ENCODE results near the gene SMYD3.
"Not testable (repeated sequence)": the region's sequence is repeated elsewhere in the genome, so short reads cannot be mapped to it uniquely, and the experiment has no call there.

The SMYD3 gene

GRCh38 chr1:246083416-246083815 lies 423.7 kb downstream of the SMYD3 start:
- DNase-seq = no peak

DNA sequence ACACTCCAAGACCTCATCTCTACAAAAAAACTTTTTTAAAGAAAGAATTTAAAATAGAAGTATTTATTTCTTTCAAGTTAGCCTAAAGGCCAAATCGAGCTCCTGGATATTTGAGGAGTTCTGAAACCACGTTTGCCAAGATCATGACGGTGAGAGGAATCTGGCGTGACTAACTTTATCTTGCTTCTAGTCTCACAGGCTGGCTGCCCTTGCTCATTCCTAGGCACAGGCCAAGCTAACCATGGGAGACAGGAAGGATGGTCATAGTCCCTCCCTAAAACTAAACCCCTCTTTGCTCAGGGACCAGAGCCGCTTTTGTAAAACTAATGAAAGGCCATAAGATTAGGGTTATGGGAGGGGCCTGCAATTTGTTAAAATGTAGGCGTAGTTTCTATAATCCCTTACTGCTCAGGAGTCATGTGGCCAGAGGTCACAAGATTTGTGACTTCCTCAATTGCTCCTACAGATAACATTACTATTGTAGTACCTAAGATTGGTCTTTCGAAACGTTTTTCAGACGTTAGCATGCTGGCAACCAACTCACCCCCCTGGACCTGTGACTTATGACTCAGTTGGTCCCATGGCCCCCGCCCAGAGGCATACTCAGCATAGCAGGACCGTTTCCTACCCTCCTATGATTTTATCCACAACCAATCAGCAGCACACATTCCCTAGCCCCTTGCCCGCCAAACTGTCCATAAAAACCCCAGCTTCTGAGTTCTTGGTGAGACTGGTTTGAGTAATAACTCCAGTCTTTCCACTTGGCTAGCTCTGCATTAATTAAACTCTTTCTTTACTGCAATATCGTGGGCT lies 425.0 kb downstream of the SMYD3 start:
- DNase-seq = no peak

GRCh38 chr1:246081138-246081702 lies 425.9 kb downstream of the SMYD3 start:
- DNase-seq = no peak

- DNase-seq = no peak
Measured at GRCh38 chr1:246080031-246080430, 427.0 kb downstream of the SMYD3 start.

DNA sequence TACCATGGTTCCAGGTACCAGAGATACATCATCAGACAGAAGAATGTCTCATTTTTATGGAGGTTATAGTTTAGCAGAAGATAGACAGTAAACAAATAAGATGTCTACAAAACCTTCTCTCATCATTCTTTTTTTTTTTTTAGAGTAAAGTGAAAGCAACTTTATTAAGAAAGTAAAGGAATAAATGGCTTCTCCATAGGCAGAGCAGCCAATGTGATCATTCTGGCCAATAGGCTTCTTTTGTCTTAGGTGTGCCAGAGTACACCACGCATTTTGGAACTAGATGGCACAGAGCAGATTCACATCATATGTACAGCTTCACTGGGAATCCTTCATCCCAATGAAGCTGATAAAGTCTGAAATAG lies 428.2 kb downstream of the SMYD3 start:
- DNase-seq = no peak

GRCh38 chr1:246078126-246078887 lies 428.8 kb downstream of the SMYD3 start:
- DNase-seq = no peak

GRCh38 chr1:246077476-246077875 lies 429.6 kb downstream of the SMYD3 start:
- no peak for DNase-seq

- DNase-seq = no peak
Measured at GRCh38 chr1:246074421-246074820, 432.7 kb downstream of the SMYD3 start.

DNA sequence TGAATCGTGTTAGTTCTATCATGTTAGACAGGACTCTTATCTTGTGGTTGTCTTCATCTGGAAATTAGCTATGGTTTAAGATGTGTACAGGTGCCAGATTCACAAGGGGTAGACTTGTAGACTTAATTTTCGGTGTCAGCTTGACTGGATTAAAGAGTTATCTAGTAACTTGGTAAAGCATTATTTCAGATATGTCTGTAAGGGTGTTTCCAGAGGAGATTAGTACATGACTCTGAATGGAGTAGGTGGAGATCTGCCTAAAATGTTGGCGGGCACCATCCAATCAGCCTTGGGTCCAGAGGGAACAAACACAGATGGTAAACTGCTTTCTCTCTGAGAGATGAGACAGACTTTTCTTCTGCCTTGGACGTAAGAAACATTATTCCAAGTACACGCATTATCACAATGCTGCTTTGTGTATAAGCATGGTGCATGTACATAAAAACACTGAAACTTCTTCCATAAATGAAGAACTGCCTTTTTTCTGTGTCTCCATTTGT lies 434.6 kb downstream of the SMYD3 start:
- DNase-seq = no peak

DNA sequence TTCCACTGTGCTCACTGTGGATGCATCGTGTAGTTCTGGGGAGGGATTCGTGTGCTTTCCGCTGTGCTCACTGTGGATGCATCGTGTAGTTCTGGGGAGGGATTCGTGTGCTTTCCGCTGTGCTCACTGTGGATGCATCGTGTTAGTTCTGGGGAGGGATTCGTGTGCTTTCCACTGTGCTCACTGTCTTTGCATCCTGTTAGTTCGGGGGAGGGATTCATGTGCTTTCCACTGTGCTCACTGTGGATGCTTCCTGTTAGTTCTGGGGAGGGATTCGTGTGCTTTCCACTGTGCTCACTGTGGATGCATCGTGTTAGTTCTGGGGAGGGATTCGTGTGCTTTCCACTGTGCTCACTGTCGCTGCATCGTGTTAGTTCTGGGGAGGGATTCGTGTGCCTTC lies 435.1 kb downstream of the SMYD3 start:
- DNase-seq = not testable (repeated sequence)

GRCh38 chr1:246071561-246071960 lies 435.5 kb downstream of the SMYD3 start:
- DNase-seq = not testable (repeated sequence)

- DNase-seq = no peak
Measured at GRCh38 chr1:246069581-246069980, 437.5 kb downstream of the SMYD3 start.

- DNase-seq = no peak
Measured at GRCh38 chr1:246068619-246069509, 438.2 kb downstream of the SMYD3 start.

- DNase-seq = no peak
Measured at GRCh38 chr1:246068217-246068512, 438.9 kb downstream of the SMYD3 start.

DNA sequence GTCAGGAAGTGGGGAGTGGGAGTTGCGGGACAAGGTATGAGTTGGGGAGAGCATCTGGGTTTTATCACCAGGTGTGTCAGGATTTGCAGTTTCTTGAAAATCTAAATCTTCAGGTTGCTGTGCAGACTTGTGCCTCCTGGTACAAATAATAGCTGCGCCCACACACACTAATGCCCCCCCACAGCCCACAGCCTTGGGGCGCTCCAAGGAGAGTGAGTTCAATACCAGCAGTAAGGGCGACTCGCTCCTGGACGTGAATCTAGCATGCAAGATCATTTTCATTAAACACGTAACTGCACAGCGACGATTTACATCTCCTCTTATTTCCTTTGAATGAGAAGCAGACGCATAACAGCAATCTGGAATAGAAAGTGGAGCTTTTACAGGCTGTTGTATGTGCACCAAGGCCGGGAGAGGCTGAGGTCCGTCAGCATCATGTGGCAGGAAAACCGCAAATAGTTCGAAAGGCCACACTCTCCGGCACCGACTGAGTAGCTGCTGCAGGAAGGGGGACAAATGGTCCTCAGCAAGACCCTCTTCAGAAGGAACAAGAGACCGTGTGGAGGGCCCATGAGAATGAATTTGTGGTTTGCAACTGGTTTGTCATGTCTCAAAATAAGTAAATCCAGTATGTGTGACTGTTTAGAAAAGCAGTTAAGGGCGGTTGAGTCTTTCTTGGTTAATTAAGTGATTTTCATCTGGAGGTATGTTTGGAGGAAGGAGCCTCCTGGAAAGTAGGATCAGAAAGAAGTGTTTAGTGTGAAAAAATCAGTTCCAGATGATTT lies 439.5 kb downstream of the SMYD3 start:
- no peak for DNase-seq

DNA sequence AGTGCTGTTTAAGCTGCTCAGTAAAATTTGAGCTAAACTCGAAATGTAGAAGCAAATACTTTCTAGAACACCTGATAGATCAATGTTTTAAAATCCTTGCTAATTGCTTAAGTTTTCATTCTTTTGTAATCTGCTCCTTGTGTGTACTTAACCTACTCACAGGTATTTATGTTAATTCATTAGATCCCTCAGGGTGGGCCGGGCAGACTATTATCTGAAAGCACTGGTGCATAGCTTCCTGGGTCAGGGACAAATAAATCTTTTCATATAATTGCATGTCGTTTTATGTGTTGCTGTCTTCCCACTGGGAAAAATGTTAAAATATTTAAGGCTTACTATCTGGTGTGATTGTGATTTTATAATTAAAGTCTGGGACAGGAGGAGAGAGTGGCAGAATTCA lies 440.5 kb downstream of the SMYD3 start:
- no peak for DNase-seq

DNA sequence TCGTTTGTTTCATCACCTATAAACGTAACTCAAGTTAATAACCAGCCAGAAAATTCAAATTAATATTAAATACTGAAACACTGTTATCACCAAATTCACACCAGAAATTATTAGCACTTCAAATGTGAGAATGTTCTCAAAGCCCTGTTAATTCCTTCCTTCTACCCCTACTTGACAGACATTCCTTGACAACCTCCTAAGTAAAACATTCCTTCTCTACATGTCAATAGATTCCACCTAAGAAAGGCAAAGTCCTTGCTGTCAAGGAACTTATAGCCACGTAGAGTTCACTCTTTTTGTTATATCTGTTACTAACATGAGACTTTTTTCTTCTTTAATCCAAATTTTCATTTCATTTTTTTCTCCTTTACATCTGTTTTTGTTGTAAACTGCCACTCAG lies 441.5 kb downstream of the SMYD3 start:
- DNase-seq = no peak

DNA sequence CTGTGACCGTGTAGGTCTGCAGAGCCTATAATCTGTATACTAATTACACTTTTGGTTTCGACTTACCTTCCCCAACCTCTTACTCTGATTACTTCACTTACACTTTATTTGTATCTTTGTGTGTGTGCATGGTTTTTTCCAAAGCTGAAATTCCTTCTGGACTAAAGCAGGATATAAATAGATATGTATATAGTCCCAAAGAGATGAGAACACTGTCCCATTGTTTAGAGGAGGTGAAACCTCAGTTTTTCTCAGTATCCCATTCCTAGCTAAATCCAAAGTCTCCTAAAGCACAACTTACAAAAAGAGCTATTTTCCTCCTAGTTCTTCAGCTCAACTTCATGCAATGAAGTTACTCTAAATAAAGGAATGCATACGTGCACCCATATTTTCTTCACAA lies 442.2 kb downstream of the SMYD3 start:
- DNase-seq = no peak

GRCh38 chr1:246063013-246063616 lies 444.0 kb downstream of the SMYD3 start:
- DNase-seq = no peak

DNA sequence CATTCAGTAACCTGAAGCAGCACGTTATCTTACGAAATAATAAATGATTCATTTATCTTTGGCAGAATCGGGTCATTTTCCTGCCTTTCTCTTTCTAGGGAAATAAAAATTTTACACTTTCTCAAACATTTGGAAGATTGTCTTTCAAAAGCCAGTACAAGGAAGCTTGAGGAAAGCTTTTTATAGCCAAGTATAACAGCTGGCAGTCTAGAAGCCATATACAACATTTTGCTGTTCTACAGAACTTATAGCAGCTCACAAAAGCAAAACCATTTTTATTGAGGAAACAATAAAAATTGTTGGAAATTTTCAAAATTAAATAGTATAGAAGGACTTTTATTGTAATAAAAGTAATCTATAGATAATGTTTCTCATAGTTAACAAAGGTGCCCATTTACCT lies 448.6 kb downstream of the SMYD3 start:
- no peak for DNase-seq

DNA sequence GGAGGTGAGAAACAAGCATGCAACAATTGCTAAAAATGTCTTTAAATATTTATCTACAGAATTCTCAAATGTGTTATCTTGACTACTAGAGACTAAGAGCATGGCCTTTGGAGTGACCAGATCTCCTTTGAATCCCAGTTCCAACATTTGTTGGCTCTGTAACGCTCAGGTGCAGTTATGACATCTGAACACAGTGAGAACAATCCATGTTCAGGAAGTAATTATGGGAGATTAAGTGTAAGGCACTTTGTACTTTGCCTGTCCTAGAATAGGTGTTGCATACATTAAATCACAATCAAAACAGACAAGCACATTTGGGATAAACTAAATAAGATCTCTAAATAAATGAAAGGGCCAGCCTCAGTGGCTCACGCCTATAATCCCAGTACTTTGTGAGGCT lies 454.5 kb downstream of the SMYD3 start:
- DNase-seq = no peak

Data from activated gamma-delta T cell treated with Interleukin-2 at 50 U/mL for 16 hours (primary cell).